Nephron progenitor cell (in vitro differentiated cells): Measurements from ENCODE around the gene VSX2.

Source experiments
- DNase-seq: peaks from one replicate; pipeline ENCODE4 v3.0.0; 2021
- H3K27ac Mint-ChIP-seq: 2 replicates; pipeline ENCODE4 v1.8.0; 2021; ENCODE audit warnings: mild to moderate bottlenecking, moderate library complexity, mixed read lengths
- H3K27me3 Mint-ChIP-seq: 2 replicates; pipeline ENCODE4 v1.8.0; 2021; ENCODE audit warnings: mild to moderate bottlenecking, low read depth, mixed read lengths; ENCODE audit not compliant: poor library complexity
- H3K36me3 Mint-ChIP-seq: 2 replicates; pipeline ENCODE4 v1.8.0; 2021; ENCODE audit warnings: low read depth, mixed read lengths
- H3K4me1 Mint-ChIP-seq: 2 replicates; pipeline ENCODE4 v1.8.0; 2021; ENCODE audit warnings: mixed read lengths
- H3K4me3 Mint-ChIP-seq: 2 replicates; pipeline ENCODE4 v1.8.0; 2021; ENCODE audit warnings: mild to moderate bottlenecking, moderate library complexity, mixed read lengths
- H3K9me3 Mint-ChIP-seq: 2 replicates; pipeline ENCODE4 v1.8.0; 2021; ENCODE audit warnings: mild to moderate bottlenecking, moderate library complexity, mixed read lengths
- CTCF ChIP-seq: fragments of 200-600 bp; sonication (generic); IDR thresholded peaks from 2 replicates; pipeline ENCODE4 v1.5.0; 2021; ENCODE audit warnings: antibody characterized with exemption

Gene VSX2

DNA sequence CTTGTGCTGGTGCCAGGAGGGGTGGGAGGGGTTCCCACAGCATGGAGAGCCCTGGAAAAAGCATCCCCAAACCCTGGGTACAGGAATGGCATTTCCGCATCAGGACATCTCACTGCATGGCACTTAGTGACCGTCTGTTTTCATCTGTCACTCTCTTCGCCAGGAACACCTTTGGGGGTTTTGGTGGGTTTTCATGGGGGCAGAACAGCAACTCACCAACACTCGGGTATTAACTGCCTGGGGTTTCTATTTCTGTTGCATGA lies 3.5 kb downstream of the VSX2 start:
- Mint-ChIP-seq H3K36me3 (no peaks in the 10 kb centered on the region), H3K4me1 (peaks cover 50% of the 10 kb centered on the region), H3K27me3 (peaks cover 100% of the 10 kb centered on the region), H3K4me3 (no peak overlapping the region), H3K27ac (no peak overlapping the region), H3K9me3 (no peaks in the 10 kb centered on the region)
- no peak for DNase-seq
- no peak for TF ChIP-seq CTCF

DNA sequence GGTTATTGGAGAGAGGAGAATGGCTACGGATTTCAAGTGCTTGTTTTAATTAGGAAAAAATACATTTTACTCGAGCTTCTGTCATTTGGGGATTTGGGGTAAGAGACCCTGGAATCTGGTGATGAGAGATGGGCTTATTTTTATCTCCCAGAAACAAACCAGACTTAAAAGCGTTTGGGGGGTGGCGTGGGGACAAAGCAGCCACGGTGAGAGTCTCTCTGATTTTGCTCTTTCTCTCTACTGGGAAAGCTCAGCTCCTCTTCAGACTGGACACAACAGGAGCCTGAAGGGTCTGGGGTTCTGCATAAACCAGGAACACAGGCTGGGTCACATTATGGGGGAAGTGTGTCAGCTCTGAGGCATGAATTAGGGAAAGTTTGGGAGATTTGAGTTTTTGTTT lies 3.8 kb downstream of the VSX2 start:
- H3K27me3 Mint-ChIP-seq = peaks cover 100% of the 10 kb centered on the region

GRCh38 chr14:74244115-74244514 lies 4.9 kb downstream of the VSX2 start:
- no peak for DNase-seq

More for the DNA sequence above, 3.8 kb downstream of the VSX2 start:
- H3K9me3 Mint-ChIP-seq = no peaks in the 10 kb centered on the region
- H3K27ac Mint-ChIP-seq = no peak overlapping the region
- peaks cover 50% of the 10 kb centered on the region for H3K4me1 Mint-ChIP-seq
- no peaks in the 10 kb centered on the region for H3K36me3 Mint-ChIP-seq
- TF ChIP-seq CTCF = no peak
- H3K4me3 Mint-ChIP-seq = no peak overlapping the region
- DNase-seq = no peak

DNA sequence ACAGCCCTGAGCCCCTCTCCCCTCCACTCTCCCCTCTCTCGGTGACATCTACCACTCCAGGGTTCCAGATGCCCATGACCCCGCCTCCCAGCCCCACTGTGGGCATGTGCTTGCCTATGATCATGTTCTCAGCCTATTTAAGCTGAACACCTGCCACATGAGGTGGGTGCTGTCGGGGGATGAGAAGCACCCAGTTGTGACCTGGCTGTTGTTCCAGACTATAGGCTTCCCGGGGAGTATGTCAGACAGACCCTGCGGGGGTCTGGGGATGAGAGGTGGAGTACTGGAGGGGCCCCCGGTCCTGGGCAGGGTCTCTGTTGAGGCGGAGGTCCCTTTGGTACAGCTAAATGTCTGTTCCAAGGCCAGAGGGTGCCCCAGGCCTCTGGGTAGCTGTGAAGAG lies 6.0 kb downstream of the VSX2 start:
- peaks cover 49% of the 10 kb centered on the region for H3K4me1 Mint-ChIP-seq
- no peaks in the 10 kb centered on the region for H3K9me3 Mint-ChIP-seq
- no peak overlapping the region for H3K27ac Mint-ChIP-seq
- DNase-seq = no peak
- H3K36me3 Mint-ChIP-seq = no peaks in the 10 kb centered on the region
- H3K4me3 Mint-ChIP-seq = no peak overlapping the region
- H3K27me3 Mint-ChIP-seq = peaks cover 89% of the 10 kb centered on the region
- TF ChIP-seq CTCF = no peak

More at GRCh38 chr14:74244115-74244514, 4.9 kb downstream of the VSX2 start:
- TF ChIP-seq CTCF = no peak
- H3K36me3 Mint-ChIP-seq = no peaks in the 10 kb centered on the region
- H3K27me3 Mint-ChIP-seq = peaks cover 97% of the 10 kb centered on the region
- no peak overlapping the region for H3K27ac Mint-ChIP-seq
- no peak overlapping the region for H3K4me3 Mint-ChIP-seq
- peaks cover 50% of the 10 kb centered on the region for H3K4me1 Mint-ChIP-seq
- no peaks in the 10 kb centered on the region for H3K9me3 Mint-ChIP-seq

GRCh38 chr14:74246542-74246941 lies 7.3 kb downstream of the VSX2 start:
- Mint-ChIP-seq H3K4me3 (no peak overlapping the region), H3K36me3 (no peaks in the 10 kb centered on the region), H3K27ac (no peak overlapping the region), H3K27me3 (peaks cover 80% of the 10 kb centered on the region), H3K9me3 (no peaks in the 10 kb centered on the region), H3K4me1 (peaks cover 46% of the 10 kb centered on the region)
- TF ChIP-seq CTCF = no peak
- no peak for DNase-seq

- Mint-ChIP-seq H3K4me3 (no peak overlapping the region), H3K4me1 (peaks cover 39% of the 10 kb centered on the region), H3K27me3 (peaks cover 79% of the 10 kb centered on the region), H3K9me3 (no peaks in the 10 kb centered on the region), H3K27ac (no peak overlapping the region), H3K36me3 (no peaks in the 10 kb centered on the region)
- DNase-seq = no peak
- no peak for TF ChIP-seq CTCF
Measured at GRCh38 chr14:74248017-74248416, 8.8 kb downstream of the VSX2 start.
